Testis (tissue), 3 donors: ENCODE data around the gene TRMT2A. TPM values are rescaled to one million over a fixed set of nuclear protein-coding genes. Genes with fewer than 3 reads are reported as not detected.

ENCODE experiments used
- DNase-seq: peaks from one replicate; pipeline ENCODE4 v3.0.0-alpha.2; 2019
- H3K27ac ChIP-seq, 2 donors: fragments of 200-600 bp; sonication (generic); one replicate each; pipeline ENCODE4 v1.5.1; 2019
- H3K27me3 ChIP-seq: fragments of 200-600 bp; sonication (generic); one replicate; pipeline ENCODE4 v1.5.1; 2019
- H3K36me3 ChIP-seq: fragments of 200-600 bp; sonication (generic); one replicate; pipeline ENCODE4 v1.5.1; 2017; ENCODE audit warnings: low read depth; ENCODE audit errors: missing control alignments
- H3K4me1 ChIP-seq: fragments of 200-600 bp; sonication (generic); one replicate; pipeline ENCODE4 v1.5.1; 2019
- H3K4me3 ChIP-seq, 2 donors: fragments of 200-600 bp; sonication (generic); one replicate each; pipeline ENCODE4 v1.5.1; 2017 to 2019
- H3K9me3 ChIP-seq: fragments of 200-600 bp; sonication (generic); one replicate; pipeline ENCODE4 v1.5.1; 2017
- POLR2A ChIP-seq: fragments of 450-650 bp; IDR thresholded peaks from one replicate; pipeline ENCODE4 v1.6.1; 2017; ENCODE audit warnings: antibody characterized with exemption, mild to moderate bottlenecking, moderate library complexity
- WGBS, 2 donors: methylation state at CpG; one replicate each; pipeline ENCODE4 v1.1.5; 2018; 5-methylcytosine and 5-hydroxymethylcytosine counted together
- intact Hi-C: fragments of 100-400 bp; cut with DNase I; formaldehyde crosslinking; loops from one replicate; pipeline ENCODE4 v1.15.1; 2023; ENCODE audit warnings: low total_unique reads
- polyA plus RNA-seq: library from polyadenylated mRNA; stranded (reverse); fragments of 350-450 nt; fragmentation: Illumina TruSeq; extraction: RNeasy Lipid Tissue Mini Kit (QIAGEN cat#74804); gene quantifications from one replicate; pipeline ENCODE4 v1.2.3, GENCODE V29; 2014; ENCODE audit warnings: low read depth, low replicate concordance; ENCODE audit not compliant: insufficient read depth
- total RNA-seq, 2 donors: library from RNA; depleted of rRNA; stranded (reverse); fragments of >200 nt; gene quantifications; one replicate each; pipeline ENCODE4 v1.2.3, GENCODE V29; 2016
- TF ChIP-seq, protein P1 (sequence below), 3 experiments: fragments of 450-650 bp in 2 of 3; fragments of 200-600 bp in 1 of 3; sonication (generic) in 1 of 3; IDR thresholded peaks; one replicate each; pipeline ENCODE4 v1.5.1; 2016 to 2019; ENCODE audit warnings: antibody characterized with exemption in 3 of 3, mild to moderate bottlenecking in 2 of 3, moderate library complexity in 1 of 3

Gene TRMT2A
- total and polyA plus RNA-seq, 3 donors from 2014 or later: 82.7 to 122 (median 97.2) TPM

DNA sequence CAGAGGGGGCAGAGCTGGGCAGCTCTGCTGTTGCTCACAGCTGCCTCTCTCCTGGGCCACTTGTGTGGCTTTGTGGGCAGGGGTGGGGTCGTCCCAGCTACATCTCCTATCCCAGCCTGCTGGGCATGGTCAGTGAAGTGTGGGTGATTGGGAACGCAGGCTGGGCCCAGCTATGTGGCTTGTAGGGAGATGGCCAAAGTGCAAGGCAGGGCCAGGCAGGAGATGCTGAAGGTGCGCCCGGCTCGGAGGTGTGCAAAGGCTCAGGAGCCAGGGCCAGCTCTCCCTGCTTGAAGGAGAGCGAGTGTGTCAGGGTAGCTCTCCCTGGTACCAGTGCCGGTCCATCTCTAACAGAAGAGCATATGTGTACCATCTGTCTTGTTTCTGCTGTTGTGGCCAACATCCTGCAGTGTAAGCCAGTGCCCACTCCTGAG, 9.5 kb downstream of the TRMT2A start:
- H3K36me3 ChIP-seq: no peaks in the 10 kb centered on the region
- no peaks in the 10 kb centered on the region for H3K4me1 ChIP-seq

DNA sequence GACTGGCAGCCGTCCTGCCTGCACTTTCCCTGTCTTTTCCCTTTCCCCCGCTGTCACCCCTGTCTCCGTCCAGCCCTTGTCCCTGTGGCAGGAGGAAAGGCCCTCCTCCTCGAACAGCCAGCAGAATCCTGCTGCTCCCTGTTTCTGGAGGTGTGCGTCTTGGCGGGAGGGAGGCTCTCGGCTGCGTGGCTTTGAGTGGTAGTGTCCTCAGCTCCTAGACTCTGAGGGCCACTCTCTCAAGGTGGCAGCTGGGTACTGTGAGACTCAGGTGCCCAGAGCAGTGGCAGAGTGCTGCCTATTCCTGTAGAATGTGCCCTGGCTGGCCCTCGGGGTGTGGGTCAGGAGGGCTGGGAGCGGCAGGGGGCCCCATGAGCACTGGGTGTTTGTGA, 10.2 kb downstream of the TRMT2A start:
- no peaks in the 10 kb centered on the region for H3K4me1 ChIP-seq
- no peaks in the 10 kb centered on the region for H3K9me3 ChIP-seq
- no peak overlapping the region for H3K27ac ChIP-seq
- H3K27me3 ChIP-seq: no peaks in the 10 kb centered on the region
- H3K36me3 ChIP-seq: no peaks in the 10 kb centered on the region
- 91% methylated on average over 7 to 10 of the region's 10 CpGs for WGBS, 2 donors
- intact Hi-C loops: no loop called here
- H3K4me3 ChIP-seq: no peak overlapping the region
- no peak for DNase-seq
- TF ChIP-seq, protein P1, sequence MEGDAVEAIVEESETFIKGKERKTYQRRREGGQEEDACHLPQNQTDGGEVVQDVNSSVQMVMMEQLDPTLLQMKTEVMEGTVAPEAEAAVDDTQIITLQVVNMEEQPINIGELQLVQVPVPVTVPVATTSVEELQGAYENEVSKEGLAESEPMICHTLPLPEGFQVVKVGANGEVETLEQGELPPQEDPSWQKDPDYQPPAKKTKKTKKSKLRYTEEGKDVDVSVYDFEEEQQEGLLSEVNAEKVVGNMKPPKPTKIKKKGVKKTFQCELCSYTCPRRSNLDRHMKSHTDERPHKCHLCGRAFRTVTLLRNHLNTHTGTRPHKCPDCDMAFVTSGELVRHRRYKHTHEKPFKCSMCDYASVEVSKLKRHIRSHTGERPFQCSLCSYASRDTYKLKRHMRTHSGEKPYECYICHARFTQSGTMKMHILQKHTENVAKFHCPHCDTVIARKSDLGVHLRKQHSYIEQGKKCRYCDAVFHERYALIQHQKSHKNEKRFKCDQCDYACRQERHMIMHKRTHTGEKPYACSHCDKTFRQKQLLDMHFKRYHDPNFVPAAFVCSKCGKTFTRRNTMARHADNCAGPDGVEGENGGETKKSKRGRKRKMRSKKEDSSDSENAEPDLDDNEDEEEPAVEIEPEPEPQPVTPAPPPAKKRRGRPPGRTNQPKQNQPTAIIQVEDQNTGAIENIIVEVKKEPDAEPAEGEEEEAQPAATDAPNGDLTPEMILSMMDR (IDR thresholded peaks at IDR 0.05): no peak
- TF ChIP-seq POLR2A: no peak

More for the DNA sequence above, 9.5 kb downstream of the TRMT2A start:
- H3K27ac ChIP-seq: no peak overlapping the region
- H3K9me3 ChIP-seq: no peaks in the 10 kb centered on the region
- intact Hi-C loops: no loop called here
- H3K27me3 ChIP-seq: no peaks in the 10 kb centered on the region
- H3K4me3 ChIP-seq: no peak overlapping the region
- WGBS, 2 donors: 81 to 92% methylated on average over 7 of the region's 7 CpGs
- DNase-seq: no peak
- TF ChIP-seq POLR2A: no peak
- TF ChIP-seq, protein P1 (IDR thresholded peaks at IDR 0.05): no peak

DNA sequence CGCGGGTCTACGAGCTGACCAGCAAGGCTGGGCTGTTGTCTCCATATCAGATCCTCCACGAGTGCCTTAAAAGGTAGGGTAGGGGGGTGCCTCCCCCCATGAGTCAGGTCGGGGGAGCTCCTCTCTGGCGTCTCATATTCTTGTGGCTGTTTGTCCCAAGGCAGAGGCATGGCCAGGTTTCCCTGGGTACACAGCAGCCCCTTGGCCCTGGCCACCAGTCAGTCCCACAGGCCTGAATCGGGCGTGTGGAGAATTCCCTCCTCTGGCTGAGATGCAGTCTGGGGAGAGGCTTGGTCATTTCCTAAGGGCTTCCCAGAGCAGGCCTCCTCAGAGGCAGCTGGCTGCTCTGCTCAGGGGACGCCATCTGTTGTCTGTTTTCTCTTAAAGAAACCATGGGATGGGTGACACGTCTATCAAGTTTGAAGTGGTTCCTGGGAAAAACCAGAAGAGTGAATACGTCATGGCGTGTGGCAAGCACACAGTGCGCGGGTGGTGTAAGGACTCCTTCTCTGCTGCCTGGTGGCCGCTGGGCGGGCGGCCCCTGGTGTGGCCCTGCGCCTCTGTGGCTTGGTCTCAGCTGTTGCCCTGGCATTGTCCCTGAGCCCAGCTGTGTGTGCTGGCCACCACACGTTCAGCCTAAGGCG, 10.7 kb downstream of the TRMT2A start:
- intact Hi-C loops: no loop called here
- Histone ChIP-seq H3K9me3 (no peaks in the 10 kb centered on the region), H3K4me1 (no peaks in the 10 kb centered on the region), H3K4me3 (no peak overlapping the region), H3K27me3 (no peaks in the 10 kb centered on the region), H3K27ac (no peak overlapping the region), H3K36me3 (no peaks in the 10 kb centered on the region)
- no peak for DNase-seq
- no peak for TF ChIP-seq POLR2A
- TF ChIP-seq, protein P1 (IDR thresholded peaks at IDR 0.05): no peak
- 89 to 91% methylated on average over 18 to 20 of the region's 20 CpGs for WGBS, 2 donors

DNA sequence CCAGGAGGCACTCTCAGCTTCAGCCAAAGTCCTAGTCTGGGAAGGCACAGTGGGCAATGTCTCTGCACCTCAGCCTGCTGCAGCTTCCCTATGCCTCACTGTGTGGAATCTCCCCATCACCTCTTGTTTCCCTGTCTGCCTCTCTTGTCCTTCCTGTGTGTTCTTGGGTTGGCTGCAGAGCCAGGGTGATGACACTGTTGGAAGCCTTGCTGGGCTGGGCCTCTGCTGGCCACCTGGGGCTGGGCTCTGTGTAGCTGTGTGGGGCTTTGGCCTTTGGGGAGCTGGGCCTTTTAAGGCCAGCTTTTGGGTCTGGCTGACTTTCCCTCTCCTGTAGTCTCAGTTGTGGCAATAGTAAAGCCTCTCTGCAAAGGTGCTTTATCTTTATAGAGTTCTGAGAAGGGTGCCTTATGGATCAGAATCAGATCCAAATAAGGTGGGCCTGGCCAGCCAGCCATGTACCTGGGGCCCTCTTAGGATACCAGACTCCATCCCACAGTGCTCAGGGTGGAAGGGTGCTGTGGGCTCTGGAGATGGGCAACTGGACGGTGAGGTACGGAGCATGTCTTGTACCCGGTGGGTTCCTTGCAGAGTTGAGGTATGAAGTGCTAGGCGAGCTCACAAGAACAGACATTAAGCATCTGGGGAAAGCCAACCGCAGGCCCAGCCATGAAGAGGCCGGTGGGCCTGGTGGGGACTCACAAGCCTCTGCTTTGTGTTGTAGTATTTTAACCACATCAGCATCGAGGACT, 11.4 kb downstream of the TRMT2A start:
- H3K4me1 ChIP-seq: no peaks in the 10 kb centered on the region
- WGBS, 2 donors: 93 to 98% methylated on average over 6 of the region's 7 CpGs
- intact Hi-C loops: no loop called here
- no peak for DNase-seq
- H3K36me3 ChIP-seq: no peaks in the 10 kb centered on the region
- H3K27ac ChIP-seq: no peak overlapping the region
- TF ChIP-seq, protein P1 (IDR thresholded peaks at IDR 0.05): no peak
- TF ChIP-seq POLR2A: no peak
- H3K27me3 ChIP-seq: no peaks in the 10 kb centered on the region
- H3K9me3 ChIP-seq: no peaks in the 10 kb centered on the region
- H3K4me3 ChIP-seq: no peak overlapping the region
